GM18511 (cell line): ENCODE measurements around the gene MCF2L.
"Not testable (repeated sequence)": the region's sequence is repeated elsewhere in the genome, so short reads cannot be mapped to it uniquely, and the experiment has no call there.

Experiments
- ATAC-seq: cut with Tn5 transposase; IDR thresholded peaks from one replicate; pipeline ENCODE4 v1.9.1; 2021; ENCODE audit warnings: mild to moderate bottlenecking, moderate library complexity; ENCODE audit not compliant: unreplicated experiment

The MCF2L gene

GRCh38 chr13:113110852-113111315 is 141.9 kb downstream of the MCF2L start:
- no peak for ATAC-seq

GRCh38 chr13:113111821-113112220 is 142.8 kb downstream of the MCF2L start:
- ATAC-seq, result not testable (repeated sequence)

GRCh38 chr13:113112475-113112874 is 143.5 kb downstream of the MCF2L start:
- not testable (repeated sequence) for ATAC-seq

GRCh38 chr13:113112893-113113845 is 144.2 kb downstream of the MCF2L start:
- ATAC-seq, result no peak

- ATAC-seq, result no peak
These were observed 144.8 kb downstream of the MCF2L start for GRCh38 chr13:113113846-113114271.

GRCh38 chr13:113114511-113115362 is 145.7 kb downstream of the MCF2L start:
- ATAC-seq, result no peak

GRCh38 chr13:113115363-113116205 is 146.6 kb downstream of the MCF2L start:
- ATAC-seq, result no peak

- no peak for ATAC-seq
These were observed 147.3 kb downstream of the MCF2L start for GRCh38 chr13:113116206-113116800.

GRCh38 chr13:113116871-113117271 is 147.9 kb downstream of the MCF2L start:
- ATAC-seq, result no peak

GRCh38 chr13:113117335-113117872 is 148.4 kb downstream of the MCF2L start:
- ATAC-seq, result no peak

- no peak for ATAC-seq
These were observed 148.9 kb downstream of the MCF2L start for GRCh38 chr13:113117911-113118260.

GRCh38 chr13:113118261-113119021 is 149.4 kb downstream of the MCF2L start:
- no peak for ATAC-seq

GRCh38 chr13:113119166-113119821 is 150.3 kb downstream of the MCF2L start:
- ATAC-seq, result no peak

- no peak for ATAC-seq
These were observed 150.8 kb downstream of the MCF2L start for GRCh38 chr13:113119822-113120189.

GRCh38 chr13:113120300-113121182 is 151.5 kb downstream of the MCF2L start:
- ATAC-seq, result no peak

GRCh38 chr13:113121183-113121927 is 152.3 kb downstream of the MCF2L start:
- ATAC-seq, result no peak

GRCh38 chr13:113121928-113122471 is 153.0 kb downstream of the MCF2L start:
- ATAC-seq, result no peak
